GM23338 (cell line): Measurements from ENCODE around the gene RAP2A. TPM values are rescaled to one million over a fixed set of nuclear protein-coding genes. Genes with fewer than 3 reads are reported as not detected.

ENCODE experiments used
- ATAC-seq: fragments of 200-7000 bp; cut with Tn5 transposase; 3 replicates; pipeline ENCODE4 v1.9.1; 2020
- DNase-seq: peaks from one replicate; pipeline ENCODE4 v3.0.0-alpha.2; 2015; ENCODE audit warnings: low spot score
- H2AFZ ChIP-seq: fragments of 200-600 bp; sonication (generic); 2 replicates; pipeline ENCODE4 v1.8.0; 2016; ENCODE audit warnings: antibody characterized with exemption, mild to moderate bottlenecking, moderate library complexity
- H3F3A ChIP-seq: fragments of 200-600 bp; sonication (generic); replicated peaks from 2 replicates; pipeline ENCODE4 v1.8.0; 2017; ENCODE audit warnings: antibody characterized with exemption, mixed run types, low read depth
- H3K27ac ChIP-seq: fragments of 200-600 bp; sonication (generic); 2 replicates; pipeline ENCODE4 v1.6.1; 2016; ENCODE audit warnings: low read depth
- H3K27me3 ChIP-seq: fragments of 200-600 bp; sonication (generic); 2 replicates; pipeline ENCODE4 v1.8.0; 2016; ENCODE audit warnings: mild to moderate bottlenecking, mixed run types, moderate library complexity; ENCODE audit not compliant: insufficient read depth
- H3K36me3 ChIP-seq: fragments of 200-600 bp; sonication (generic); 2 replicates; pipeline ENCODE4 v1.8.0; 2016; ENCODE audit warnings: mild to moderate bottlenecking; ENCODE audit not compliant: insufficient read depth
- H3K4me1 ChIP-seq: fragments of 200-600 bp; sonication (generic); 2 replicates; pipeline ENCODE4 v1.8.0; 2016; ENCODE audit warnings: mild to moderate bottlenecking, moderate library complexity; ENCODE audit not compliant: insufficient read depth
- H3K4me2 ChIP-seq: fragments of 200-600 bp; sonication (generic); 2 replicates; pipeline ENCODE4 v1.7.1; 2017; ENCODE audit warnings: mixed run types
- H3K4me3 ChIP-seq: fragments of 200-600 bp; sonication (generic); 2 replicates; pipeline ENCODE4 v1.6.1; 2016; ENCODE audit warnings: mixed run types
- H3K79me2 ChIP-seq: fragments of 200-600 bp; sonication (generic); replicated peaks from 2 replicates; pipeline ENCODE4 v1.8.0; 2017; ENCODE audit warnings: mild to moderate bottlenecking; ENCODE audit not compliant: insufficient read depth
- H3K9me2 ChIP-seq: fragments of 200-600 bp; sonication (generic); 2 replicates; pipeline ENCODE4 v1.8.0; 2017; ENCODE audit not compliant: insufficient read depth
- H4K20me1 ChIP-seq: fragments of 200-600 bp; sonication (generic); replicated peaks from 2 replicates; pipeline ENCODE4 v1.8.0; 2017; ENCODE audit warnings: mild to moderate bottlenecking; ENCODE audit not compliant: insufficient read depth
- H3K27ac Mint-ChIP-seq: 2 replicates; pipeline ENCODE4 v1.8.0; 2020; ENCODE audit warnings: inconsistent platforms, mild to moderate bottlenecking, moderate library complexity, mixed read lengths
- H3K27me3 Mint-ChIP-seq: 3 replicates; pipeline ENCODE4 v1.8.0; 2022; ENCODE audit warnings: low read depth, mild to moderate bottlenecking, moderate library complexity, mixed read lengths, inconsistent platforms; ENCODE audit not compliant: insufficient read depth, poor library complexity
- H3K36me3 Mint-ChIP-seq: 3 replicates; pipeline ENCODE4 v1.8.0; 2021; ENCODE audit warnings: low read depth, mild to moderate bottlenecking, inconsistent platforms, moderate library complexity, mixed read lengths
- H3K4me1 Mint-ChIP-seq: 3 replicates; pipeline ENCODE4 v1.8.0; 2020; ENCODE audit warnings: mild to moderate bottlenecking, inconsistent platforms, mixed read lengths
- H3K4me3 Mint-ChIP-seq: 3 replicates; pipeline ENCODE4 v1.8.0; 2021; ENCODE audit warnings: moderate library complexity, mild to moderate bottlenecking, inconsistent platforms, mixed read lengths
- H3K9me3 Mint-ChIP-seq: 3 replicates; pipeline ENCODE4 v1.8.0; 2020; ENCODE audit warnings: moderate library complexity, mild to moderate bottlenecking, inconsistent platforms, mixed read lengths
- EZH2phosphoT487 ChIP-seq: fragments of 200-600 bp; sonication (generic); IDR thresholded peaks from one replicate; pipeline ENCODE4 v1.8.1; 2018; ENCODE audit warnings: antibody characterized with exemption; ENCODE audit not compliant: unreplicated experiment
- POLR2AphosphoS5 ChIP-seq: IDR thresholded peaks from 2 replicates; pipeline ENCODE4 v1.6.1; 2016; ENCODE audit warnings: antibody characterized with exemption, low read depth
- STAT1 ChIP-seq: IDR thresholded peaks from one replicate; pipeline ENCODE4 v1.6.1; 2016; ENCODE audit warnings: antibody characterized with exemption; ENCODE audit not compliant: unreplicated experiment
- polyA plus RNA-seq: library from polyadenylated mRNA; unstranded; fragments of >200 nt; fragmentation: Nextera tagmentation; extraction: Ambion mirVana; gene quantifications from 2 replicates; pipeline ENCODE4 v1.2.1, GENCODE V29; 2016
- total RNA-seq: library from RNA; depleted of rRNA; stranded (reverse); fragments of >200 nt; shearing (Covaris generic); gene quantifications from 2 replicates; pipeline ENCODE4 v1.2.3, GENCODE V29; 2014
- TF ChIP-seq, protein P1 (sequence below): fragments of 250-450 bp; sonication (Bioruptor Pico); IDR thresholded peaks from 2 replicates; pipeline ENCODE4 v1.5.0; 2020; ENCODE audit warnings: mild to moderate bottlenecking, moderate library complexity
- TF ChIP-seq, protein P2 (sequence below): IDR thresholded peaks from one replicate; pipeline ENCODE4 v1.6.1; 2018; ENCODE audit warnings: antibody characterized with exemption; ENCODE audit not compliant: unreplicated experiment

RAP2A gene
- total and polyA plus RNA-seq, 2 experiments from 2014 or later = 10.4 to 35.3 TPM

GRCh38 chr13:97460004-97460775 is 26.2 kb downstream of the RAP2A start (continued):
- TF ChIP-seq, protein P1, sequence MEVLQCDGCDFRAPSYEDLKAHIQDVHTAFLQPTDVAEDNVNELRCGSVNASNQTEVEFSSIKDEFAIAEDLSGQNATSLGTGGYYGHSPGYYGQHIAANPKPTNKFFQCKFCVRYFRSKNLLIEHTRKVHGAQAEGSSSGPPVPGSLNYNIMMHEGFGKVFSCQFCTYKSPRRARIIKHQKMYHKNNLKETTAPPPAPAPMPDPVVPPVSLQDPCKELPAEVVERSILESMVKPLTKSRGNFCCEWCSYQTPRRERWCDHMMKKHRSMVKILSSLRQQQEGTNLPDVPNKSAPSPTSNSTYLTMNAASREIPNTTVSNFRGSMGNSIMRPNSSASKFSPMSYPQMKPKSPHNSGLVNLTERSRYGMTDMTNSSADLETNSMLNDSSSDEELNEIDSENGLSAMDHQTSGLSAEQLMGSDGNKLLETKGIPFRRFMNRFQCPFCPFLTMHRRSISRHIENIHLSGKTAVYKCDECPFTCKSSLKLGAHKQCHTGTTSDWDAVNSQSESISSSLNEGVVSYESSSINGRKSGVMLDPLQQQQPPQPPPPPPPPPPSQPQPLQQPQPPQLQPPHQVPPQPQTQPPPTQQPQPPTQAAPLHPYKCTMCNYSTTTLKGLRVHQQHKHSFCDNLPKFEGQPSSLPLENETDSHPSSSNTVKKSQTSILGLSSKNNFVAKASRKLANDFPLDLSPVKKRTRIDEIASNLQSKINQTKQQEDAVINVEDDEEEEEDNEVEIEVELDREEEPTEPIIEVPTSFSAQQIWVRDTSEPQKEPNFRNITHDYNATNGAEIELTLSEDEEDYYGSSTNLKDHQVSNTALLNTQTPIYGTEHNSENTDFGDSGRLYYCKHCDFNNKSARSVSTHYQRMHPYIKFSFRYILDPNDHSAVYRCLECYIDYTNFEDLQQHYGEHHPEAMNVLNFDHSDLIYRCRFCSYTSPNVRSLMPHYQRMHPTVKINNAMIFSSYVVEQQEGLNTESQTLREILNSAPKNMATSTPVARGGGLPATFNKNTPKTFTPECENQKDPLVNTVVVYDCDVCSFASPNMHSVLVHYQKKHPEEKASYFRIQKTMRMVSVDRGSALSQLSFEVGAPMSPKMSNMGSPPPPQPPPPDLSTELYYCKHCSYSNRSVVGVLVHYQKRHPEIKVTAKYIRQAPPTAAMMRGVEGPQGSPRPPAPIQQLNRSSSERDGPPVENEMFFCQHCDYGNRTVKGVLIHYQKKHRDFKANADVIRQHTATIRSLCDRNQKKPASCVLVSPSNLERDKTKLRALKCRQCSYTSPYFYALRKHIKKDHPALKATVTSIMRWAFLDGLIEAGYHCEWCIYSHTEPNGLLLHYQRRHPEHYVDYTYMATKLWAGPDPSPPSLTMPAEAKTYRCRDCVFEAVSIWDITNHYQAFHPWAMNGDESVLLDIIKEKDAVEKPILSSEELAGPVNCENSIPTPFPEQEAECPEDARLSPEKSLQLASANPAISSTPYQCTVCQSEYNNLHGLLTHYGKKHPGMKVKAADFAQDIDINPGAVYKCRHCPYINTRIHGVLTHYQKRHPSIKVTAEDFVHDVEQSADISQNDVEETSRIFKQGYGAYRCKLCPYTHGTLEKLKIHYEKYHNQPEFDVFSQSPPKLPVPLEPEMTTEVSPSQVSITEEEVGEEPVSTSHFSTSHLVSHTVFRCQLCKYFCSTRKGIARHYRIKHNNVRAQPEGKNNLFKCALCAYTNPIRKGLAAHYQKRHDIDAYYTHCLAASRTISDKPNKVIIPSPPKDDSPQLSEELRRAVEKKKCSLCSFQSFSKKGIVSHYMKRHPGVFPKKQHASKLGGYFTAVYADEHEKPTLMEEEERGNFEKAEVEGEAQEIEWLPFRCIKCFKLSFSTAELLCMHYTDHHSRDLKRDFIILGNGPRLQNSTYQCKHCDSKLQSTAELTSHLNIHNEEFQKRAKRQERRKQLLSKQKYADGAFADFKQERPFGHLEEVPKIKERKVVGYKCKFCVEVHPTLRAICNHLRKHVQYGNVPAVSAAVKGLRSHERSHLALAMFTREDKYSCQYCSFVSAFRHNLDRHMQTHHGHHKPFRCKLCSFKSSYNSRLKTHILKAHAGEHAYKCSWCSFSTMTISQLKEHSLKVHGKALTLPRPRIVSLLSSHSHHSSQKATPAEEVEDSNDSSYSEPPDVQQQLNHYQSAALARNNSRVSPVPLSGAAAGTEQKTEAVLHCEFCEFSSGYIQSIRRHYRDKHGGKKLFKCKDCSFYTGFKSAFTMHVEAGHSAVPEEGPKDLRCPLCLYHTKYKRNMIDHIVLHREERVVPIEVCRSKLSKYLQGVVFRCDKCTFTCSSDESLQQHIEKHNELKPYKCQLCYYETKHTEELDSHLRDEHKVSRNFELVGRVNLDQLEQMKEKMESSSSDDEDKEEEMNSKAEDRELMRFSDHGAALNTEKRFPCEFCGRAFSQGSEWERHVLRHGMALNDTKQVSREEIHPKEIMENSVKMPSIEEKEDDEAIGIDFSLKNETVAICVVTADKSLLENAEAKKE = no peak
- TF ChIP-seq EZH2phosphoT487 = no peak

DNA sequence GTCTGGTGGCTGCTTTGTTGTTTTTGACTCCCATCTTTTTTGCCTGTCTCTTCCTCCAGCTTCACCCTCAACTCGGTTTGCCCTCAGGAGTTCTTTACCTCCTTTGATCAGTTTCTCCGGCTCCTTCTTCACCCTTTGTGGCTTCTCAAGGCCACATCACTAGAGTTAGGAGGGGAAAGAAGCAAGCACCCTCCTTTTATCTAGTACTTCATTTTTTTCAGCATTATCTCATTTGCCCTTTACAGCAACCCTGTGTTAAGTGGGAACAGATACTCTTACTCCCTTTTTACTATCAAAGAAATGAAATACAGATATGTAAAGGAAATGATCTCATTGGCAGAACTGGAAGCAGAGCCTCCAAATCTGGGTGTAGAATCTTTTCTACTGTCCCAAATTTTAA is 26.9 kb downstream of the RAP2A start:
- H4K20me1 ChIP-seq = peaks cover 7% of the 10 kb centered on the region
- no peaks in the 10 kb centered on the region for H3K9me3 Mint-ChIP-seq
- no peak overlapping the region for H3K27ac ChIP-seq
- H3K79me2 ChIP-seq = peaks cover 57% of the 10 kb centered on the region
- H3K4me2 ChIP-seq = no peak overlapping the region
- no peaks in the 10 kb centered on the region for H3K9me2 ChIP-seq
- H2AFZ ChIP-seq = no peak overlapping the region
- H3K27me3 ChIP-seq = no peaks in the 10 kb centered on the region
- ATAC-seq (no peak), DNase-seq (no peak)
- peaks cover 9% of the 10 kb centered on the region; the same call in 1 of the 2 replicates for H3K4me1 ChIP-seq
- H3K36me3 ChIP-seq = no peaks in the 10 kb centered on the region
- H3K27me3 Mint-ChIP-seq = no peaks in the 10 kb centered on the region
- peaks cover 21% of the 10 kb centered on the region; the same call in 2 of the 3 replicates for H3K4me1 Mint-ChIP-seq
- no peak overlapping the region for H3K27ac Mint-ChIP-seq
- H3K36me3 Mint-ChIP-seq = peaks cover 7% of the 10 kb centered on the region; the same call in 1 of the 3 replicates
- H3K4me3 ChIP-seq = no peak overlapping the region
- no peak overlapping the region for H3K4me3 Mint-ChIP-seq
- no peaks in the 10 kb centered on the region for H3F3A ChIP-seq
- no peak for TF ChIP-seq POLR2AphosphoS5
- TF ChIP-seq, protein P2, sequence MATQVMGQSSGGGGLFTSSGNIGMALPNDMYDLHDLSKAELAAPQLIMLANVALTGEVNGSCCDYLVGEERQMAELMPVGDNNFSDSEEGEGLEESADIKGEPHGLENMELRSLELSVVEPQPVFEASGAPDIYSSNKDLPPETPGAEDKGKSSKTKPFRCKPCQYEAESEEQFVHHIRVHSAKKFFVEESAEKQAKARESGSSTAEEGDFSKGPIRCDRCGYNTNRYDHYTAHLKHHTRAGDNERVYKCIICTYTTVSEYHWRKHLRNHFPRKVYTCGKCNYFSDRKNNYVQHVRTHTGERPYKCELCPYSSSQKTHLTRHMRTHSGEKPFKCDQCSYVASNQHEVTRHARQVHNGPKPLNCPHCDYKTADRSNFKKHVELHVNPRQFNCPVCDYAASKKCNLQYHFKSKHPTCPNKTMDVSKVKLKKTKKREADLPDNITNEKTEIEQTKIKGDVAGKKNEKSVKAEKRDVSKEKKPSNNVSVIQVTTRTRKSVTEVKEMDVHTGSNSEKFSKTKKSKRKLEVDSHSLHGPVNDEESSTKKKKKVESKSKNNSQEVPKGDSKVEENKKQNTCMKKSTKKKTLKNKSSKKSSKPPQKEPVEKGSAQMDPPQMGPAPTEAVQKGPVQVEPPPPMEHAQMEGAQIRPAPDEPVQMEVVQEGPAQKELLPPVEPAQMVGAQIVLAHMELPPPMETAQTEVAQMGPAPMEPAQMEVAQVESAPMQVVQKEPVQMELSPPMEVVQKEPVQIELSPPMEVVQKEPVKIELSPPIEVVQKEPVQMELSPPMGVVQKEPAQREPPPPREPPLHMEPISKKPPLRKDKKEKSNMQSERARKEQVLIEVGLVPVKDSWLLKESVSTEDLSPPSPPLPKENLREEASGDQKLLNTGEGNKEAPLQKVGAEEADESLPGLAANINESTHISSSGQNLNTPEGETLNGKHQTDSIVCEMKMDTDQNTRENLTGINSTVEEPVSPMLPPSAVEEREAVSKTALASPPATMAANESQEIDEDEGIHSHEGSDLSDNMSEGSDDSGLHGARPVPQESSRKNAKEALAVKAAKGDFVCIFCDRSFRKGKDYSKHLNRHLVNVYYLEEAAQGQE = no peak
- no peak for TF ChIP-seq EZH2phosphoT487
- TF ChIP-seq STAT1 = no peak
